ENCODE results near the gene FAM170B. TPM values are rescaled to one million over a fixed set of nuclear protein-coding genes. Genes with fewer than 3 reads are reported as not detected.

The FAM170B gene
- total and polyA plus RNA-seq, 2 of the 4 experiments (the other 2 are of a cell fraction): not detected

GRCh38 chr10:49105076-49105475, 28.7 kb downstream of the FAM170B start:
- H3K36me3 ChIP-seq (ENCODE audit: control insufficient read depth, insufficient read depth, low read length): peaks cover 13% of the 10 kb centered on the region; the same call in 1 of the 2 replicates
- H4K5ac ChIP-seq (ENCODE audit: low read depth, low read length): no peak overlapping the region
- no peak overlapping the region for H4K91ac ChIP-seq (ENCODE audit: insufficient read depth, low read depth, low read length)
- no peak overlapping the region for H2AK9ac ChIP-seq (replicated peaks; ENCODE audit: low read depth, low read length, poor library complexity)
- no peak overlapping the region for H2BK15ac ChIP-seq (ENCODE audit: low read depth, low read length)
- dilution Hi-C loops (cut with HindIII; ENCODE audit: low sequenced_read_pairs, unreplicated experiment): no loop called here
- intact Hi-C loops (cut with micrococcal nuclease): no loop called here
- peaks cover 9% of the 10 kb centered on the region for H4K20me1 ChIP-seq (ENCODE audit: insufficient read depth, low read length)
- DNase-seq (no peak), ATAC-seq (ENCODE audit: low read depth) (no peak)
- TF ChIP-seq CEBPB (IDR thresholded peaks at IDR 0.05; ENCODE audit: low read depth, low read length) (no peak), SMC3 (IDR thresholded peaks at IDR 0.05; ENCODE audit: low read depth, low read length) (no peak), MAFK (IDR thresholded peaks at IDR 0.05; ENCODE audit: low read depth, low read length) (no peak), CHD1 (IDR thresholded peaks at IDR 0.05; ENCODE audit: low read depth, low read length) (no peak), RCOR1 (IDR thresholded peaks at IDR 0.05; ENCODE audit: insufficient replicate concordance, low read length) (no peak), MAZ (IDR thresholded peaks at IDR 0.05; ENCODE audit: borderline replicate concordance, low read depth, low read length) (no peak), NFE2L2 (IDR thresholded peaks at IDR 0.05; ENCODE audit: low read depth, low read length) (no peak), RFX5 (IDR thresholded peaks at IDR 0.05; ENCODE audit: low read depth, low read length) (no peak), BHLHE40 (IDR thresholded peaks at IDR 0.05; ENCODE audit: low read depth, low read length) (no peak), POLR2A (IDR thresholded peaks at IDR 0.05; ENCODE audit: low read depth, low read length) (no peak), MXI1 (IDR thresholded peaks at IDR 0.05; ENCODE audit: borderline replicate concordance, low read depth, low read length) (no peak), FOS (IDR thresholded peaks at IDR 0.05; ENCODE audit: low read depth, low read length) (no peak), RAD21 (IDR thresholded peaks at IDR 0.05; ENCODE audit: low read length) (no peak)
- TF ChIP-seq, protein P1, sequence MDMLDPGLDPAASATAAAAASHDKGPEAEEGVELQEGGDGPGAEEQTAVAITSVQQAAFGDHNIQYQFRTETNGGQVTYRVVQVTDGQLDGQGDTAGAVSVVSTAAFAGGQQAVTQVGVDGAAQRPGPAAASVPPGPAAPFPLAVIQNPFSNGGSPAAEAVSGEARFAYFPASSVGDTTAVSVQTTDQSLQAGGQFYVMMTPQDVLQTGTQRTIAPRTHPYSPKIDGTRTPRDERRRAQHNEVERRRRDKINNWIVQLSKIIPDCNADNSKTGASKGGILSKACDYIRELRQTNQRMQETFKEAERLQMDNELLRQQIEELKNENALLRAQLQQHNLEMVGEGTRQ (IDR thresholded peaks at IDR 0.05; ENCODE audit: low read depth, low read length): no peak
- H3K4me2 ChIP-seq (ENCODE audit: low read depth, low read length): no peak overlapping the region
- no peak overlapping the region for H4K8ac ChIP-seq (ENCODE audit: low read depth in 2 of 2, low read length in 2 of 2)
- H2BK20ac ChIP-seq (ENCODE audit: low read depth, low read length): no peak overlapping the region
- H3K4ac ChIP-seq (ENCODE audit: low read depth, low read length): no peak overlapping the region
- H3K27ac ChIP-seq (ENCODE audit: insufficient read depth, low read length): no peak overlapping the region
- H3K9ac ChIP-seq (ENCODE audit: low read depth, low read length): no peak overlapping the region
- ChIA-PET POLR2A (ENCODE audit: unreplicated experiment) (no interaction called here), CTCF (interaction anchor here (0.7 kb wide), 1 partner anchor 145 kb away, joined by 4 read pairs; no protein-coding TSS in a partner anchor)
- H3K27me3 ChIP-seq (ENCODE audit: control insufficient read depth, insufficient read depth, low read length): no peaks in the 10 kb centered on the region
- no peak overlapping the region for H2AFZ ChIP-seq (replicated peaks; ENCODE audit: low read length, poor library complexity)
- no peak overlapping the region for H2BK5ac ChIP-seq (ENCODE audit: low read depth, low read length, poor library complexity, severe bottlenecking)
- H3K9me3 ChIP-seq (ENCODE audit: control insufficient read depth, insufficient read depth, low read length): no peaks in the 10 kb centered on the region
- no TSS peak for BruUV-seq (replicated peaks)
- 78% methylated on average over 4 of the region's 4 CpGs; no CpG with 5 or more reads in 1 of the 2 experiments for WGBS, 2 experiments (ENCODE audit: extremely low coverage in 2 of 2, insufficient read length in 1 of 2)
- in situ Hi-C loops (cut with MboI; ENCODE audit: low sequenced_read_pairs): no loop called here
- peaks cover 6% of the 10 kb centered on the region for H3K9me1 ChIP-seq (ENCODE audit: insufficient read depth, low read length)
- no peak overlapping the region for H3K4me3 ChIP-seq (ENCODE audit: insufficient read depth, low read depth, low read length)
- no peak overlapping the region for H3K23ac ChIP-seq (ENCODE audit: low read depth, low read length)
- no peak overlapping the region for H2AK5ac ChIP-seq (ENCODE audit: low read depth, low read length)
- no peak overlapping the region for H2BK120ac ChIP-seq (ENCODE audit: low read depth, low read length)
- H3K4me1 ChIP-seq (ENCODE audit: control insufficient read depth, insufficient read depth, low read length): peaks cover 6% of the 10 kb centered on the region; the same call in 1 of the 2 replicates
- H3K18ac ChIP-seq (ENCODE audit: low read depth, low read length): no peak overlapping the region
- H3K56ac ChIP-seq (ENCODE audit: extremely low read depth, insufficient read depth, low read length): no peak overlapping the region
- peaks cover 4 to 24% of the 10 kb centered on the region in 2 experiments; a peak in 3 of 4 replicates for H3K79me1 ChIP-seq (ENCODE audit: low read depth in 1 of 2, low read length in 2 of 2)
- H3K14ac ChIP-seq (replicated peaks; ENCODE audit: low read depth, low read length): no peak overlapping the region

Measured in IMR-90 (cell line).